ENCODE results near the gene PAK3.

PAK3 gene

GRCh38 chrX:111095974-111096895, at the start of gene PAK3:
TSS of gene PAK3 (plus strand) at chrX:111096191. CDS start at chrX:111123104, 26,913 bp downstream.
- no peak for DNase-seq

- peak; percentile 4 for DNase-seq
Observed at GRCh38 chrX:111047575-111047974, 48.4 kb upstream of the PAK3 start.

- DNase-seq = no peak
Observed at GRCh38 chrX:111052478-111052877, 43.5 kb upstream of the PAK3 start.

- no peak for DNase-seq
Observed at GRCh38 chrX:111071542-111072277, 24.3 kb upstream of the PAK3 start.

GRCh38 chrX:111083081-111083480, 12.9 kb upstream of the PAK3 start:
- DNase-seq = no peak

GRCh38 chrX:111086591-111087006, 9.4 kb upstream of the PAK3 start:
- no peak for DNase-seq

GRCh38 chrX:111088628-111089027, 7.4 kb upstream of the PAK3 start:
- no peak for DNase-seq

GRCh38 chrX:111090458-111090857, 5.5 kb upstream of the PAK3 start:
- no peak for DNase-seq

- peak; percentile 30 for DNase-seq
Observed at GRCh38 chrX:111098874-111099273, 2.9 kb downstream of the PAK3 start.

- DNase-seq = peak; percentile 23
Observed at GRCh38 chrX:111100191-111100590, 4.2 kb downstream of the PAK3 start.

- DNase-seq = no peak
Observed at GRCh38 chrX:111101580-111101979, 5.6 kb downstream of the PAK3 start.

GRCh38 chrX:111102636-111103035, 6.6 kb downstream of the PAK3 start:
- DNase-seq = no peak

- DNase-seq = no peak
Observed at GRCh38 chrX:111103246-111103645, 7.3 kb downstream of the PAK3 start.

GRCh38 chrX:111110098-111110775, 14.2 kb downstream of the PAK3 start:
- DNase-seq = no peak

- DNase-seq = no peak
Observed at GRCh38 chrX:111114806-111115205, 18.8 kb downstream of the PAK3 start.

GRCh38 chrX:111116666-111117065, 20.7 kb downstream of the PAK3 start:
- DNase-seq = no peak

GRCh38 chrX:111119341-111119740, 23.4 kb downstream of the PAK3 start:
- DNase-seq = no peak

- DNase-seq = no peak
Observed at GRCh38 chrX:111123125-111123524, 27.1 kb downstream of the PAK3 start.

GRCh38 chrX:111123606-111124179, 27.7 kb downstream of the PAK3 start:
- DNase-seq = no peak

- DNase-seq = no peak
Observed at GRCh38 chrX:111124418-111124817, 28.4 kb downstream of the PAK3 start.

- DNase-seq = no peak
Observed at GRCh38 chrX:111127038-111127437, 31.0 kb downstream of the PAK3 start.

GRCh38 chrX:111129921-111130320, 33.9 kb downstream of the PAK3 start:
- peak; percentile 29 for DNase-seq

- DNase-seq = no peak
Observed at GRCh38 chrX:111131572-111131971, 35.6 kb downstream of the PAK3 start.
